Heart right ventricle (tissue), 16 donors: ENCODE measurements around the gene ADRA2A. TPM values are rescaled to one million over a fixed set of nuclear protein-coding genes. Genes with fewer than 3 reads are reported as not detected.

Experiments used
- ATAC-seq, 8 donors: fragments of 200-7000 bp; cut with Tn5 transposase; one replicate each; pipeline ENCODE4 v1.9.1; 2020; ENCODE audit warnings: mild to moderate bottlenecking in 8 of 8, moderate library complexity in 8 of 8, moderate number of reproducible peaks in 1 of 8
- DNase-seq, 2 donors: peaks; one replicate each; pipeline ENCODE4 v3.0.0-alpha.2; 2020
- H3K27ac ChIP-seq, 10 donors: fragments of 200-600 bp; sonication (generic) in 2 of 10; one replicate each; pipeline versions ENCODE4 v1.5.0 to v1.8.0; 2020 to 2022; ENCODE audit warnings: mild to moderate bottlenecking in 3 of 10
- H3K27me3 ChIP-seq, 7 donors: fragments of 200-600 bp; one replicate each; pipeline ENCODE4 v1.8.0; 2021 to 2022; ENCODE audit warnings: mild to moderate bottlenecking in 2 of 7
- H3K36me3 ChIP-seq, 9 donors: fragments of 200-600 bp; sonication (generic) in 1 of 9; one replicate each; pipeline versions ENCODE4 v1.5.0 to v1.8.0; 2020 to 2022; ENCODE audit warnings: mild to moderate bottlenecking in 2 of 9
- H3K4me1 ChIP-seq, 9 donors: fragments of 200-600 bp; sonication (generic) in 1 of 9; one replicate each; pipeline versions ENCODE4 v1.5.0 to v1.8.0; 2020 to 2022; ENCODE audit warnings: mild to moderate bottlenecking in 4 of 9
- H3K4me3 ChIP-seq, 10 donors: fragments of 200-600 bp; sonication (generic) in 2 of 10; one replicate each; pipeline versions ENCODE4 v1.5.0 to v1.8.0; 2020 to 2022; ENCODE audit warnings: mild to moderate bottlenecking in 7 of 10, moderate library complexity in 2 of 10
- H3K9me3 ChIP-seq, 11 donors: fragments of 200-600 bp in 10 of 11; sonication (generic) in 2 of 11; one replicate each; pipeline versions ENCODE4 v1.5.0 to v1.8.0; 2013 to 2022; ENCODE audit warnings: mild to moderate bottlenecking in 2 of 11, control low read depth in 1 of 11, moderate library complexity in 1 of 11
- WGBS, 2 donors: extraction: QIAGEN DNeasy Blood & Tissue Kit; methylation state at CpG; one replicate each; pipeline ENCODE4 v1.1.7; 2013; ENCODE audit warnings: inconsistent platforms in 1 of 2; 5-methylcytosine and 5-hydroxymethylcytosine counted together
- intact Hi-C, 10 donors: fragments of 100-400 bp; cut with DNase I; formaldehyde crosslinking; loops; one replicate each; pipeline versions ENCODE4 v1.11.1 to v1.14.2; 2022
- polyA plus RNA-seq, 2 donors: library from polyadenylated mRNA; stranded (reverse); fragments of 200-250 nt; gene quantifications; one replicate each; pipeline ENCODE4 v1.2.3, GENCODE V29; 2013
- total RNA-seq, 10 donors: library from RNA; stranded (reverse); fragmentation: NEBNext Ultra II Directional in 3 of 10; extraction: Animal tissue kit (Norgen Biotek cat#: 25700) in 3 of 10; gene quantifications; one replicate each; pipeline versions ENCODE4 v1.2.1 to v1.2.4, GENCODE V29; 2021 to 2023
- TF ChIP-seq, protein P1 (sequence below), 9 donors: fragments of 200-600 bp; sonication (generic) in 2 of 9; IDR thresholded peaks; one replicate each; pipeline versions ENCODE4 v1.5.0 to v1.8.0; 2021 to 2022; ENCODE audit warnings: antibody characterized with exemption in 9 of 9, mild to moderate bottlenecking in 5 of 9, moderate library complexity in 1 of 9
- donor health status: Arrhythmogenic right ventricular cardiomyopathy.
- donor health status: ischemic (EF 13 %, LVEDD 7.1; RV severe dilation, severe dysfunction).
- donor health status: healthy with polysubstance abuse.
- donor health status: DM: no; HTN: yes; CAD: no.
- donor health status: DM: no; HTN: no; CAD: no.
- donor health status: ischemic (EF 25% LVEDD 6.9; RV normal size, moderate dysfunction).
- donor health status: ischemic (EF 25% LVEDD 5.7; RV mildly dilated, moderate dysfunction).
- donor health status: healthy.
- donor health status: DM: yes; HTN: yes; CAD: no.
- donor health status: Ischemic cardiomyopathy.
- donor health status: ischemic (EF 35%, LVEDD 5.7; RV mildly dilated, moderate dysfunction).
- donor health status: nonischemic (EF 11% LVEDD 7.7; RV severe dilation, severe dysfunction).
- donor health status: DM: yes; HTN: yes; CAD: no.
- donor health status: PGD.
- donor health status: ischemic (EF 29% LVEDD 5.4; RV normal size, mild dysfunction).
- donor health status: nonischemic (EF 23%, LVEDD 6.1; RV moderate dilation, normal function).

Gene ADRA2A
- total and polyA plus RNA-seq, 12 donors: 0.29 to 1.4 (median 0.66) TPM

DNA sequence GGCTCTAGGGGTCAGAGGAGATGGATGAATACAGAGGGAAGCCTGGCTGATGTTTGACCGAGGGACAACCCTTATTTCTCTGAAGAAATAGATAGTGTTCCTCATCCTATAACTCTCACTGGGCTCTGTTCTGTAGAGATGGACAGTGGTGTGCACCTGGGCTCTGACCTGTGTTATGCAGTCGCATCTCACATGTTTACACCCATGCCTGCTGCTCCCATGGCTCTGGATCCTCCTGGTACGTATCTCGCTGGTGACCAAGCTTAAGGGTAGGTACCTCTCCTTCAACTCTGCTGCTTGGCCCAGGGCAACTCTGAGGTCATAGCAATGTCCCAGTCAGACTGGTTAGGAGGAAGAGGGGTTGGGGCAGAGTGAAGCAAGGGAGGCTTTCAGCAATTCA lies 42.8 kb downstream of the ADRA2A start:
- intact Hi-C loops: no loop called here
- WGBS, 2 donors: 90 to 95% methylated on average over 4 of the region's 4 CpGs
- Histone ChIP-seq H3K27ac (no peak overlapping the region), H3K4me3 (no peak overlapping the region), H3K36me3 (no peaks in the 10 kb centered on the region), H3K27me3 (peaks cover 0 to 18% (median 4%) of the 10 kb centered on the region in 7 donors), H3K9me3 (no peaks in the 10 kb centered on the region), H3K4me1 (no peaks in the 10 kb centered on the region)
- no peak for DNase-seq
- TF ChIP-seq, protein P1, sequence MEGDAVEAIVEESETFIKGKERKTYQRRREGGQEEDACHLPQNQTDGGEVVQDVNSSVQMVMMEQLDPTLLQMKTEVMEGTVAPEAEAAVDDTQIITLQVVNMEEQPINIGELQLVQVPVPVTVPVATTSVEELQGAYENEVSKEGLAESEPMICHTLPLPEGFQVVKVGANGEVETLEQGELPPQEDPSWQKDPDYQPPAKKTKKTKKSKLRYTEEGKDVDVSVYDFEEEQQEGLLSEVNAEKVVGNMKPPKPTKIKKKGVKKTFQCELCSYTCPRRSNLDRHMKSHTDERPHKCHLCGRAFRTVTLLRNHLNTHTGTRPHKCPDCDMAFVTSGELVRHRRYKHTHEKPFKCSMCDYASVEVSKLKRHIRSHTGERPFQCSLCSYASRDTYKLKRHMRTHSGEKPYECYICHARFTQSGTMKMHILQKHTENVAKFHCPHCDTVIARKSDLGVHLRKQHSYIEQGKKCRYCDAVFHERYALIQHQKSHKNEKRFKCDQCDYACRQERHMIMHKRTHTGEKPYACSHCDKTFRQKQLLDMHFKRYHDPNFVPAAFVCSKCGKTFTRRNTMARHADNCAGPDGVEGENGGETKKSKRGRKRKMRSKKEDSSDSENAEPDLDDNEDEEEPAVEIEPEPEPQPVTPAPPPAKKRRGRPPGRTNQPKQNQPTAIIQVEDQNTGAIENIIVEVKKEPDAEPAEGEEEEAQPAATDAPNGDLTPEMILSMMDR (IDR thresholded peaks at IDR 0.05): no peak
- ATAC-seq: no peak

DNA sequence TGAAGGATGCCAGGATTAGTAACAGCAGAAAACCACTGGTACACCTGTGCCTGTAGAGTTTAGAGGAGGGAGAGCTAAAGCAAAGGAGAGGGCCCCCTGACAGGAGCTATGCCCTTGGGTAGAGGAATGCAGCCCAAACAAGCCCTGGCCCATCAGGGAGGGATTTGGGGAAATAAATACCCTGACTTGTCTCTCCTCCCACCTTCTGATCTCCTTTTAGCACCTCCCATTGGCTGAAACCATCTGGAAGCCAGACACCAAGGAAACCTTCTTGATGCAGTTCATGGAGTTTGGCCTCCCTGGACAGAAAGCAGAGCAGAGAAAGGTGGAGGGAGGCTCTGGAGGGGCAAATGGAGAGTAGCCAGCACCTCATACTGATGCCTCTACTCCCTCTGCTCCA lies 45.3 kb downstream of the ADRA2A start:
- intact Hi-C loops: no loop called here
- Histone ChIP-seq H3K9me3 (peaks cover 0 to 4% (median 0%) of the 10 kb centered on the region in 11 donors), H3K27me3 (peaks cover 0 to 19% (median 7%) of the 10 kb centered on the region in 7 donors), H3K27ac (no peak overlapping the region), H3K36me3 (no peaks in the 10 kb centered on the region), H3K4me3 (no peak overlapping the region), H3K4me1 (no peaks in the 10 kb centered on the region)
- ATAC-seq (no peak), DNase-seq (no peak)
- TF ChIP-seq, protein P1 (IDR thresholded peaks at IDR 0.05): no peak

DNA sequence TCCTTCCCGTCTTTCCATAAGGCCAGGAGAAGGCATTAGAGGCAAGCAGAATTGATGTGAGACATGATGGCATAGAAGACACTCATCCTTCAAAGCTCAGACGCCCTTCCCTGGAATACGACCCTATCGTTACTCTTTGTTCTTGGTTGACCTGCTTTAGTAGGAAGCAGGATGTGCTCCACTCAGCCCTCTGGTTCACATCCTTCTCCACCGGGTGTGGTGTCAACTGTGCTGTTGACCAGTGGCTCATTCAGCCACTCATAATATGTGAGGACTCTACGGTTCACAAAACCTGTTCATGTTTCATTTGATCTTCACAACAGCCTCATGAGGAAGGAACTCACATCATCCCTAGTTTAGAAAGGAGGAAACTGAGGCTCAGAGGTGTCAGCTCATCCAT lies 47.1 kb downstream of the ADRA2A start:
- TF ChIP-seq, protein P1 (IDR thresholded peaks at IDR 0.05): no peak
- Histone ChIP-seq H3K4me3 (no peak overlapping the region), H3K36me3 (no peaks in the 10 kb centered on the region), H3K27me3 (peaks cover 0 to 28% (median 8%) of the 10 kb centered on the region in 7 donors), H3K4me1 (no peaks in the 10 kb centered on the region), H3K9me3 (peaks cover 0 to 4% (median 0%) of the 10 kb centered on the region in 11 donors), H3K27ac (no peak overlapping the region)
- intact Hi-C loops: no loop called here
- ATAC-seq: no peak
- no peak for DNase-seq
- 86 to 90% methylated on average over 6 of the region's 6 CpGs for WGBS, 2 donors

DNA sequence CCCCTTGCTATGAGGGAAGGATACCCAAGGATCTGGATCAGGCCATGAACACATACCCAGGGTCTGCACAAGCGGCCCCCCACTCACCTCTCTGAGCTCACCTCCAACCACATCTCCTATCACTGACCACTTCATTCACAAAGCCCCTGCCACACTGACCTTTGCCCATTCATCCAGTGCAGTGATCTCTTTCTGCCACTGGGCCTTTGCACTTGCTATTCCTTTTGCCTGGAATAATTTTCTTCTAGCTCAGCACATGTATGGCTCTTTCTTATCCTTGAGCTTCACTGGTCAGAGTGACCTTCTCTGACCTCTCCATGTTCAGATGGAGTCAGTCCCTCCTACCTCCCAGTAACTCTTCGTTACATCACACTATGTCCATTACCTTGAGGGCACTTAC lies 48.3 kb downstream of the ADRA2A start:
- intact Hi-C loops: no loop called here
- WGBS, 2 donors: 77 to 82% methylated on average over 2 of the region's 2 CpGs
- TF ChIP-seq, protein P1 (IDR thresholded peaks at IDR 0.05): no peak
- H3K27me3 ChIP-seq: peaks cover 0 to 33% (median 11%) of the 10 kb centered on the region in 7 donors
- no peak overlapping the region for H3K4me3 ChIP-seq
- no peak overlapping the region for H3K27ac ChIP-seq
- H3K36me3 ChIP-seq: no peaks in the 10 kb centered on the region
- peaks cover 0 to 4% (median 0%) of the 10 kb centered on the region in 11 donors for H3K9me3 ChIP-seq
- H3K4me1 ChIP-seq: peaks cover 0 to 3% (median 0%) of the 10 kb centered on the region in 9 donors
- no peak for DNase-seq
- no peak for ATAC-seq
